MCF 10A (cell line): ENCODE results near the gene SOAT2. TPM values are rescaled to one million over a fixed set of nuclear protein-coding genes. Genes with fewer than 3 reads are reported as not detected.

Experiments used
- BruUV-seq: library from RNA; stranded (reverse); fragments of 400-500 nt; replicated peaks from 2 replicates; lab custom pipeline; 2021; lab: Mats Ljungman, UMichigan
- CTCF ChIA-PET: fragments of 300-600 bp; sonication (Branson Sonifier 250); formaldehyde crosslinking; extraction: SDS; loops from one replicate; lab custom pipeline; 2021; ENCODE audit warnings: antibody characterized with exemption, inconsistent platforms; lab: Yijun Ruan, JAX
- POLR2A ChIA-PET: fragments of 300-600, 350-650 bp; sonication (Branson Sonifier 250); formaldehyde crosslinking; extraction: SDS; loops from one replicate; lab custom pipeline; 2020; ENCODE audit warnings: antibody characterized with exemption, inconsistent platforms; lab: Yijun Ruan, JAX
- DNase-seq: peaks from one replicate; pipeline ENCODE4 v3.0.0-alpha.2; 2018; ENCODE audit not compliant: unreplicated experiment
- H3K27ac Mint-ChIP-seq: one replicate; pipeline ENCODE4 v1.8.0; 2022; ENCODE audit warnings: mild to moderate bottlenecking, low read depth, mixed read lengths; ENCODE audit not compliant: unreplicated experiment
- H3K27me3 Mint-ChIP-seq: one replicate; pipeline ENCODE4 v1.8.0; 2022; ENCODE audit warnings: mixed read lengths; ENCODE audit not compliant: insufficient read depth, unreplicated experiment
- H3K36me3 Mint-ChIP-seq: one replicate; pipeline ENCODE4 v1.8.0; 2022; ENCODE audit warnings: mild to moderate bottlenecking, moderate library complexity, mixed read lengths; ENCODE audit not compliant: insufficient read depth, unreplicated experiment
- H3K4me1 Mint-ChIP-seq: one replicate; pipeline ENCODE4 v1.8.0; 2022; ENCODE audit warnings: mixed read lengths; ENCODE audit not compliant: insufficient read depth, unreplicated experiment
- H3K4me3 Mint-ChIP-seq: one replicate; pipeline ENCODE4 v1.8.0; 2022; ENCODE audit warnings: mild to moderate bottlenecking, moderate library complexity, mixed read lengths; ENCODE audit not compliant: unreplicated experiment
- H3K9me3 Mint-ChIP-seq: one replicate; pipeline ENCODE4 v1.8.0; 2022; ENCODE audit warnings: mixed read lengths; ENCODE audit not compliant: unreplicated experiment
- CTCF ChIP-seq: fragments of 200-600 bp; IDR thresholded peaks from one replicate; pipeline ENCODE4 v1.8.0; 2022; ENCODE audit warnings: antibody characterized with exemption, mild to moderate bottlenecking; ENCODE audit not compliant: unreplicated experiment
- intact Hi-C: fragments of 100-400 bp; cut with micrococcal nuclease; formaldehyde crosslinking; loops from 2 replicates; pipeline ENCODE4 v1.14.1; 2022
- microRNA-seq: library from miRNA; unstranded; fragments of <30 nt; microRNA quantifications from one replicate; pipeline ENCODE4 v1.2.0, GENCODE V29; 2022
- total RNA-seq: library from RNA; stranded (reverse); gene quantifications from 2 replicates; pipeline ENCODE4 v1.2.3, GENCODE V29; 2022

Gene SOAT2
- total RNA-seq, 1 experiment from 2014 or later: not detected

- peaks cover 18% of the 10 kb centered on the region for H3K4me1 Mint-ChIP-seq
- H3K4me3 Mint-ChIP-seq: no peak overlapping the region
- no peak for TF ChIP-seq CTCF
- CTCF ChIA-PET: interaction anchor here (1.9 to 2.7 kb wide), 2 partner anchors 13 to 108 kb away, joined by 7 to 9 read pairs; no protein-coding TSS in a partner anchor
- H3K9me3 Mint-ChIP-seq: no peaks in the 10 kb centered on the region
- POLR2A ChIA-PET: no interaction called here
- DNase-seq: no peak
- no TSS peak for BruUV-seq
- H3K27me3 Mint-ChIP-seq: no peaks in the 10 kb centered on the region
- no peak overlapping the region for H3K27ac Mint-ChIP-seq
- intact Hi-C loops: no loop called here
- H3K36me3 Mint-ChIP-seq: peaks cover 22% of the 10 kb centered on the region
These were observed 69.9 kb downstream of the SOAT2 start for GRCh38 chr12:53173085-53173715.

Small RNA genes lying within 50 kb of the gene (microRNA-seq; reads per million reads assigned to microRNA genes)
- gene MIR6757: 0.93 reads per million

Other genes starting within 250 kb of the SOAT2 start
- gene KRT8, start 198.4 kb upstream of the SOAT2 start, total RNA-seq: 179 and 230 TPM in 2 replicates
- 659 and 662 TPM in 2 replicates for gene KRT18, start 154.4 kb upstream of the SOAT2 start, total RNA-seq
- gene EIF4B, start 97.0 kb upstream of the SOAT2 start, total RNA-seq: 580 and 658 TPM in 2 replicates
- gene TNS2, start 53.4 kb upstream of the SOAT2 start, total RNA-seq: 22.3 and 26.3 TPM in 2 replicates
- gene SPRYD3, start 24.1 kb upstream of the SOAT2 start, total RNA-seq: 35.2 and 39.9 TPM in 2 replicates
- 6.4 and 12.0 TPM in 2 replicates for gene IGFBP6, start 5.8 kb upstream of the SOAT2 start, total RNA-seq
- 34.9 and 36.2 TPM in 2 replicates for gene ZNF740, start 77.2 kb downstream of the SOAT2 start, total RNA-seq
- gene CSAD, start 77.4 kb downstream of the SOAT2 start, total RNA-seq: 22.7 and 30.8 TPM in 2 replicates
- gene ITGB7, start 103.8 kb downstream of the SOAT2 start, total RNA-seq: 1.0 and 1.1 TPM in 2 replicates
- 30.9 and 43.7 TPM in 2 replicates for gene RARG, start 128.7 kb downstream of the SOAT2 start, total RNA-seq
- gene ESPL1, start 164.8 kb downstream of the SOAT2 start, total RNA-seq: 9.8 and 12.1 TPM in 2 replicates
- 205 and 229 TPM in 2 replicates for gene PFDN5, start 192.1 kb downstream of the SOAT2 start, total RNA-seq
- gene MYG1, start 196.2 kb downstream of the SOAT2 start, total RNA-seq: 79.8 and 80.9 TPM in 2 replicates
- 52.7 and 60.5 TPM in 2 replicates for gene AAAS, start 218.1 kb downstream of the SOAT2 start, total RNA-seq
- gene SP7, start 232.9 kb downstream of the SOAT2 start, total RNA-seq: not detected in 2 replicates